Loucy (cell line): ENCODE results near the gene ZC2HC1B.

Experiments used
- H2AFZ ChIP-seq: fragments of 200-600 bp; sonication (generic); 2 replicates; pipeline ENCODE4 v1.6.0; 2016; ENCODE audit warnings: antibody characterized with exemption, mild to moderate bottlenecking, low read length, moderate library complexity
- H3F3A ChIP-seq: fragments of 200-600 bp; 2 replicates; pipeline ENCODE4 v1.6.0; 2016; ENCODE audit warnings: antibody characterized with exemption, low read depth, mild to moderate bottlenecking
- H3K27me3 ChIP-seq: fragments of 200-600 bp; sonication (generic); 2 replicates; pipeline ENCODE4 v1.6.1; 2014; ENCODE audit warnings: low read length, mild to moderate bottlenecking; ENCODE audit not compliant: insufficient read depth, poor library complexity, severe bottlenecking
- H3K36me3 ChIP-seq: fragments of 200-600 bp; sonication (generic); 2 replicates; pipeline ENCODE4 v1.6.1; 2016; ENCODE audit warnings: low read length; ENCODE audit not compliant: insufficient read depth
- H3K4me1 ChIP-seq: fragments of 200-600 bp; sonication (generic); 2 replicates; pipeline ENCODE4 v1.5.1; 2014; ENCODE audit warnings: low read length, mild to moderate bottlenecking; ENCODE audit not compliant: insufficient read depth, poor library complexity, severe bottlenecking
- H3K4me2 ChIP-seq: fragments of 200-600 bp; sonication (generic); 2 replicates; pipeline ENCODE4 v1.6.0; 2014; ENCODE audit warnings: antibody characterized with exemption, low read length, low read depth, mild to moderate bottlenecking; ENCODE audit not compliant: poor library complexity, severe bottlenecking
- H3K4me3 ChIP-seq: fragments of 200-600 bp; sonication (generic); 2 replicates; pipeline ENCODE4 v1.5.1; 2014; ENCODE audit warnings: low read length, mild to moderate bottlenecking, mixed read lengths; ENCODE audit not compliant: poor library complexity, severe bottlenecking
- H3K79me2 ChIP-seq: fragments of 200-600 bp; sonication (generic); 2 replicates; pipeline ENCODE4 v1.6.1; 2014; ENCODE audit warnings: low read length; ENCODE audit not compliant: insufficient read depth
- H3K9ac ChIP-seq: fragments of 200-600 bp; sonication (generic); 2 replicates; pipeline ENCODE4 v1.6.0; 2014; ENCODE audit warnings: mild to moderate bottlenecking, low read depth, low read length, moderate library complexity; ENCODE audit not compliant: poor library complexity, severe bottlenecking
- H3K9me2 ChIP-seq: fragments of 200-600 bp; sonication (generic); replicated peaks from 2 replicates; pipeline ENCODE4 v1.6.1; 2016; ENCODE audit warnings: low read depth, low read length, mixed read lengths
- H3K9me3 ChIP-seq: fragments of 200-600 bp; sonication (generic); 2 replicates; pipeline ENCODE4 v1.6.1; 2014; ENCODE audit warnings: mild to moderate bottlenecking, antibody characterized with exemption, low read length, low read depth; ENCODE audit not compliant: insufficient read depth
- H4K20me1 ChIP-seq: fragments of 200-600 bp; sonication (generic); 2 replicates; pipeline ENCODE4 v1.6.0; 2014; ENCODE audit warnings: antibody characterized with exemption, low read length, mild to moderate bottlenecking; ENCODE audit not compliant: insufficient read depth, poor library complexity, severe bottlenecking
- CTCF ChIP-seq: fragments of 200-600 bp; sonication (generic); conservative IDR thresholded peaks from 2 replicates; pipeline ENCODE4 v1.5.1; 2014; ENCODE audit warnings: mild to moderate bottlenecking, antibody characterized with exemption, low read length
- EZH2phosphoT487 ChIP-seq: fragments of 200-600 bp; IDR thresholded peaks from 2 replicates; pipeline ENCODE4 v1.6.1; 2018; ENCODE audit warnings: antibody characterized with exemption, mild to moderate bottlenecking, moderate library complexity, borderline replicate concordance

Gene ZC2HC1B

DNA sequence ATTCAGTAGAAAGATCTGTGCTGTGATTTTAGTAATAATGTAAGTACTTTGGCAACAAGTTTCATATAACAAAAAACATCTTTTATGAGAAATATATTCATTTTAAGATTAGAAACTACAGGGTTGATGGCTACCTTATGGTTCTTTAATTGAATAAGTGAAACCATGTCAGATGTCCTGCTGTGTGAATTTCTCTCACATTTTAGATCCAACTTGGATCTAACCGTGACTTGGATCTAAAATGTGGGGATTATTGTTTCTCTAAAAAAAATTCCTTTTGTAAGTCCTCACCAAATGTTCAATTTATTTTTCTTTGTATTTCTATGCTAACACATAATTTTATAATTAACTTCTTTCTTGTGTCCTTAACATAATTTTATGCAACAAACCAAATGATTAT, 30.4 kb downstream of the ZC2HC1B start:
- no peaks in the 10 kb centered on the region for H3K79me2 ChIP-seq

GRCh38 chr6:143896126-143896860, 32.0 kb downstream of the ZC2HC1B start:
- TF ChIP-seq EZH2phosphoT487: no peak
- no peak for TF ChIP-seq CTCF
- Histone ChIP-seq H3F3A (no peaks in the 10 kb centered on the region), H3K9me2 (no peaks in the 10 kb centered on the region), H3K27me3 (no peaks in the 10 kb centered on the region), H3K9me3 (no peaks in the 10 kb centered on the region), H3K36me3 (no peaks in the 10 kb centered on the region), H3K4me3 (no peak overlapping the region), H3K4me1 (no peaks in the 10 kb centered on the region), H3K4me2 (no peak overlapping the region), H2AFZ (no peak overlapping the region), H3K9ac (no peak overlapping the region), H4K20me1 (no peaks in the 10 kb centered on the region), H3K79me2 (no peaks in the 10 kb centered on the region)

More for the DNA sequence above, 30.4 kb downstream of the ZC2HC1B start:
- Histone ChIP-seq H3K27me3 (no peaks in the 10 kb centered on the region), H4K20me1 (no peaks in the 10 kb centered on the region), H3K9me2 (no peaks in the 10 kb centered on the region), H3K4me2 (no peak overlapping the region), H3K4me3 (no peak overlapping the region), H3K4me1 (no peaks in the 10 kb centered on the region), H3F3A (no peaks in the 10 kb centered on the region), H2AFZ (no peak overlapping the region), H3K9me3 (no peaks in the 10 kb centered on the region), H3K9ac (no peak overlapping the region), H3K36me3 (no peaks in the 10 kb centered on the region)
- no peak for TF ChIP-seq EZH2phosphoT487
- no peak for TF ChIP-seq CTCF

DNA sequence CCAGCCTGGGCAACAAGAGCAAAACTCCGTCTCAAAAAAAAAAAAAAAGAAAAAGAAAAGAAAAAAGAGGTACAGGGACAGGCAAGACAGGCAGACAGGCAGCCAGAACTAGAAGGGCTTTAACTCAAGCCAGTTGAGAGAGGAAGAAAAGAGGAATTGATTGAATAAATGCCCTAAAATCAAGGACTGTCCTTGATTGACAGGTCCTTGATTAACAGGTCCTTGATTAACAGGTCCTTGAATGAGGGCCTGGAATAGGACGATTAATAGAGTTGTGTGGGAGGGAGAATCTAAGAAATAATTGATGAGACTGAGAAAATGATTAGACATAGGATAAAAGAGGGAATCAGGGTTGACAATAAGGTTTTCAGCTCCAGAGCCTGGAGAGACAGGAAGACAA, 36.1 kb downstream of the ZC2HC1B start:
- TF ChIP-seq EZH2phosphoT487: no peak
- TF ChIP-seq CTCF: no peak
- Histone ChIP-seq H3K79me2 (no peaks in the 10 kb centered on the region), H3K9me3 (no peaks in the 10 kb centered on the region), H4K20me1 (no peaks in the 10 kb centered on the region), H3K4me1 (no peaks in the 10 kb centered on the region), H3K4me3 (no peak overlapping the region), H3K36me3 (no peaks in the 10 kb centered on the region), H3K27me3 (no peaks in the 10 kb centered on the region), H3K9ac (no peak overlapping the region), H3K9me2 (no peaks in the 10 kb centered on the region), H3K4me2 (no peak overlapping the region), H2AFZ (no peak overlapping the region), H3F3A (no peaks in the 10 kb centered on the region)
